SU-DHL-6 (cell line): ENCODE results near the gene SYT13.

Experiments
- H2AFZ ChIP-seq: fragments of 200-600 bp; sonication (generic); 2 replicates; pipeline ENCODE4 v1.6.1; 2014; ENCODE audit warnings: low read depth, mild to moderate bottlenecking, moderate library complexity, mixed read lengths, antibody characterized with exemption, low read length; ENCODE audit not compliant: severe bottlenecking
- H3F3A ChIP-seq: fragments of 200-600 bp; shearing (Covaris generic); 2 replicates; pipeline ENCODE4 v1.6.0; 2016; ENCODE audit warnings: antibody characterized with exemption, mild to moderate bottlenecking; ENCODE audit not compliant: insufficient read depth
- H3K27ac ChIP-seq: fragments of 200-600 bp; sonication (generic); 2 replicates; pipeline ENCODE4 v1.5.1; 2016; ENCODE audit warnings: low read depth, mild to moderate bottlenecking, low read length, moderate library complexity, mixed read lengths
- H3K27me3 ChIP-seq: fragments of 200-600 bp; sonication (generic), shearing (Covaris generic); 2 replicates; pipeline ENCODE4 v1.6.0; 2014; ENCODE audit warnings: mild to moderate bottlenecking, low read length
- H3K36me3 ChIP-seq: fragments of 200-600 bp; sonication (generic); 2 replicates; pipeline ENCODE4 v1.6.1; 2014; ENCODE audit warnings: mild to moderate bottlenecking, low read length, mixed read lengths
- H3K4me2 ChIP-seq: fragments of 300-600, 200-600 bp; shearing (Covaris generic), sonication (generic); 2 replicates; pipeline ENCODE4 v1.6.0; 2014; ENCODE audit warnings: low read length, low read depth, mild to moderate bottlenecking; ENCODE audit not compliant: poor library complexity, severe bottlenecking
- H3K4me3 ChIP-seq: fragments of 200-600 bp; sonication (generic); 2 replicates; pipeline ENCODE4 v1.5.1; 2014; ENCODE audit warnings: antibody characterized with exemption, low read length, mild to moderate bottlenecking, mixed read lengths; ENCODE audit not compliant: insufficient read depth, poor library complexity, severe bottlenecking
- H3K79me2 ChIP-seq: fragments of 200-600 bp; sonication (generic); 2 replicates; pipeline ENCODE4 v1.6.1; 2014; ENCODE audit warnings: mild to moderate bottlenecking, low read length, moderate library complexity; ENCODE audit not compliant: insufficient read depth
- H3K9ac ChIP-seq: fragments of 200-600 bp; sonication (generic); 2 replicates; pipeline ENCODE4 v1.7.0; 2014; ENCODE audit warnings: mild to moderate bottlenecking, low read length
- H3K9me2 ChIP-seq: fragments of 200-600 bp; sonication (generic); replicated peaks from 2 replicates; pipeline ENCODE4 v1.6.1; 2014; ENCODE audit warnings: low read length; ENCODE audit not compliant: insufficient read depth
- H3K9me3 ChIP-seq: fragments of 200-600 bp; sonication (generic); 2 replicates; pipeline ENCODE4 v1.6.1; 2014; ENCODE audit warnings: low read length, mixed read lengths; ENCODE audit not compliant: insufficient read depth
- H4K20me1 ChIP-seq: fragments of 200-600 bp; sonication (generic); 2 replicates; pipeline ENCODE4 v1.6.1; 2014; ENCODE audit warnings: low read depth, mild to moderate bottlenecking, antibody characterized with exemption, low read length, moderate library complexity, mixed read lengths
- EZH2phosphoT487 ChIP-seq: fragments of 200-600 bp; sonication (generic), shearing (Covaris generic); conservative IDR thresholded peaks from 2 replicates; pipeline ENCODE4 v1.6.1; 2018; ENCODE audit warnings: mild to moderate bottlenecking, antibody characterized with exemption, low read length, moderate library complexity, mixed read lengths
- TF ChIP-seq, protein P1 (sequence below): fragments of 200-600 bp; sonication (generic); IDR thresholded peaks from one replicate; pipeline ENCODE4 v1.5.1; 2017; ENCODE audit warnings: antibody characterized with exemption, mild to moderate bottlenecking, low read length, moderate library complexity; ENCODE audit not compliant: insufficient read depth, poor library complexity, severe bottlenecking

The SYT13 gene

DNA sequence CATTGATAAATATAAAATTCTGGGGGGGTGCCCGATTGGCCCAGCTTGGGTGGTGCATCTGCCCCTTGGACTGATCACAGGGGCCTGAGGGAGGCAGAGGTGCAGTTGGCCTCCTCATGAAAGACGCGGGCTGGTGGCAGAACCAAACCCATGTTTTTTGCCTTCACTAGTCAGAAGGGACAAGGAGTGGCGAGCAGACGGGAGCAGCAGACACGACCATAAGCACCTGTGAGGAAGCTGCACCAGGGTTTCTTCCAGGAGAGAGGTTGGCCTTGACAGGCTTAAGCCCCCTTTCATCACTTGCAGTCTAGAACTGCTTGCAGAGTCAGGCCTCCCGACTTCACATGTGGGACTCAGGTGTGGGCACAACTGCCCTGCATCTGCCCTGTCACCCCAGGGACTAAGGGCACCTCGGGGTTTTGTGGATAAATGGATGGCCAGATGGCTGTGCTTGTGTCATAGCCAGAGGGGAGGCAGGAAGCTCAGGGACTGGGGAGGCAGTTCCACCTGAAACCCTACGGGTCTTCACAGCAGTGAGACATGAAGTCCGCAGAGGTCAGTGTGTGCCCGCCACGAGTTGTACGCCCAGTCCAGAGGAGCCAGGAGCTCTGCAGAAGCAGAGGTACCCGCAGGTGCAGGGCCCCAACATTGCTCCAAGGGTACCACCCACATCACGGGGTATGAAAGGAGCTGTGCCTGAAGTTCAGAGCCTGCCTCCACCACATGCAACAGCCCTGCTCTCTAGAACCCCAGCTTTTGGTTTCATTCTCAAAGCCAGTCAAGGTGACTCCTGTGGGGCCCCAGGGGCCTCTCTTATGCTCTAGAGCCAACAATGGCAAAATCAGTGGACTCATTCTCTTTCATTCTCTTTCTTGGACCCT is 18.2 kb upstream of the SYT13 start:
- Histone ChIP-seq H3K9me2 (no peaks in the 10 kb centered on the region), H3F3A (no peaks in the 10 kb centered on the region), H4K20me1 (no peaks in the 10 kb centered on the region), H3K9ac (no peak overlapping the region), H3K4me2 (no peak overlapping the region), H3K9me3 (no peaks in the 10 kb centered on the region), H3K27me3 (no peaks in the 10 kb centered on the region), H3K4me3 (no peak overlapping the region), H3K79me2 (no peaks in the 10 kb centered on the region), H3K36me3 (no peaks in the 10 kb centered on the region), H3K27ac (no peak overlapping the region), H2AFZ (no peak overlapping the region)
- TF ChIP-seq, protein P1, sequence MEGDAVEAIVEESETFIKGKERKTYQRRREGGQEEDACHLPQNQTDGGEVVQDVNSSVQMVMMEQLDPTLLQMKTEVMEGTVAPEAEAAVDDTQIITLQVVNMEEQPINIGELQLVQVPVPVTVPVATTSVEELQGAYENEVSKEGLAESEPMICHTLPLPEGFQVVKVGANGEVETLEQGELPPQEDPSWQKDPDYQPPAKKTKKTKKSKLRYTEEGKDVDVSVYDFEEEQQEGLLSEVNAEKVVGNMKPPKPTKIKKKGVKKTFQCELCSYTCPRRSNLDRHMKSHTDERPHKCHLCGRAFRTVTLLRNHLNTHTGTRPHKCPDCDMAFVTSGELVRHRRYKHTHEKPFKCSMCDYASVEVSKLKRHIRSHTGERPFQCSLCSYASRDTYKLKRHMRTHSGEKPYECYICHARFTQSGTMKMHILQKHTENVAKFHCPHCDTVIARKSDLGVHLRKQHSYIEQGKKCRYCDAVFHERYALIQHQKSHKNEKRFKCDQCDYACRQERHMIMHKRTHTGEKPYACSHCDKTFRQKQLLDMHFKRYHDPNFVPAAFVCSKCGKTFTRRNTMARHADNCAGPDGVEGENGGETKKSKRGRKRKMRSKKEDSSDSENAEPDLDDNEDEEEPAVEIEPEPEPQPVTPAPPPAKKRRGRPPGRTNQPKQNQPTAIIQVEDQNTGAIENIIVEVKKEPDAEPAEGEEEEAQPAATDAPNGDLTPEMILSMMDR, result no peak
- TF ChIP-seq EZH2phosphoT487, result no peak

DNA sequence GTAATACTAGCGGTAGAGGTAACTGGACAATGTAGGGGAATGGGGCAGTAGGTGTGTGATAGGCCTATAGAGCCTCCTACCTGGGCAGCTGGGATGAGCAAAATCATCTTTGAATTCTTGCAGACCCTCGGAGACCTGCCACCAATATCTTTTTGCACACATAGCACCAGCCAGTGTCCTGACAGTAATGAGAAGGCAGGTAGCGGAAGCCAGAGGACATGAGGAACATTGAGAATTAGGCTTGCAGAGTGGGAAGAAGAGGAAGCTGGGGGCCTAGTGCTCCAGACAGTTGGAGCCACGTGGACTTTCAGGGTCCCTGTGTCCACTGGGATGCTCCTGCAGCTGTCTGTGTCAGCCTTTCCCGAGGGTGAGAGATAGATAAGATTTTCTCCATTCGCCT is 17.2 kb upstream of the SYT13 start:
- Histone ChIP-seq H3F3A (no peaks in the 10 kb centered on the region), H3K9ac (no peak overlapping the region), H3K9me2 (no peaks in the 10 kb centered on the region), H2AFZ (no peak overlapping the region), H3K9me3 (no peaks in the 10 kb centered on the region), H4K20me1 (no peaks in the 10 kb centered on the region), H3K27ac (no peak overlapping the region), H3K4me3 (no peak overlapping the region), H3K79me2 (no peaks in the 10 kb centered on the region), H3K4me2 (no peak overlapping the region), H3K36me3 (no peaks in the 10 kb centered on the region), H3K27me3 (no peaks in the 10 kb centered on the region)
- TF ChIP-seq, protein P1, result no peak
- no peak for TF ChIP-seq EZH2phosphoT487

DNA sequence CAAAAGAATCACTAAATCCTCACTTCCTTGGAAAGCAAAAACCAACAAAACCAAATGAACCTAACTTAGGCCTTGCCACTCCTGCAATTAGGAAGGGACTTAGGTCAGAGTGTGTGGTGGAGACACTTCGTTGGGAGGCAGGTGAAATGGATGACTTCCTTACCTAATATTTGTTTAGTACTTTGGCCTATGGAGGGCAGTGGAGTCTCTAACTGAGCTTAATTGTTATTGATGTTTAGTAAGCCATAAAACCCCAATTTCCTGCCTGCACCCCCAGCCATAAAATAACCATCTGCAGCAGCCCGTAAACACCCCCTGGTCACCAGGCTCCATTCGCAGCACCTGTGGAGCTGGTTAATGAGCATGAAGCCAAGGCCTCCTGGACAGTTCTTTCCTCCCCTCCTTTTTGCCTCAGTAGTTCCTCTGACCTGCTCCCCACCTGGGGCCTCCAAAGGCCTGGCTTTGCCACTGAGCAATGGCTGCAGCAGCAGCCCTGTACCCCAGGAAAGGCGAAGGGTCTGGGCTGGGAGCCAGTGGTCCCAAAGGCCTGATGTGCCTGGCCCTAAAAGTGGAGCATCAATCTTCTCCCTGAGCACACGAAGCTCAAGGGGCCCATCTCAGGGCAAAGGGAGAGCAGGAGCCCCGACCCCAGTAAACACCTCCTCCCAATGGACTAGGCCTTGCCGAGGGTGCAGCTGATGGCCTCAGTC is 15.6 kb upstream of the SYT13 start:
- H3K4me2 ChIP-seq, result no peak overlapping the region
- H3K36me3 ChIP-seq, result no peaks in the 10 kb centered on the region
- no peak overlapping the region for H2AFZ ChIP-seq
- no peaks in the 10 kb centered on the region for H3K9me3 ChIP-seq
- TF ChIP-seq EZH2phosphoT487, result no peak
- TF ChIP-seq, protein P1, result no peak
- H4K20me1 ChIP-seq, result no peaks in the 10 kb centered on the region
- no peaks in the 10 kb centered on the region for H3K9me2 ChIP-seq
- H3K27me3 ChIP-seq, result no peaks in the 10 kb centered on the region
- H3K79me2 ChIP-seq, result no peaks in the 10 kb centered on the region
- H3K4me3 ChIP-seq, result no peak overlapping the region
- no peak overlapping the region for H3K9ac ChIP-seq
- H3F3A ChIP-seq, result no peaks in the 10 kb centered on the region
- H3K27ac ChIP-seq, result no peak overlapping the region
